HEK293T (cell line): ENCODE data around the gene KHK.
A peak's percentile ranks its signal among the peaks of the same experiment; 100 is the strongest.

ENCODE experiments used
- CTCF ChIA-PET: fragments of 350-600 bp; formaldehyde crosslinking; extraction: SDS; loops from one replicate; lab custom pipeline; 2021; ENCODE audit warnings: antibody characterized with exemption, inconsistent platforms; lab: Yijun Ruan, JAX
- POLR2A ChIA-PET: fragments of 350-600 bp; formaldehyde crosslinking; extraction: SDS; loops from one replicate; lab custom pipeline; 2020; ENCODE audit warnings: antibody characterized with exemption, inconsistent platforms; lab: Yijun Ruan, JAX
- DNase-seq: peaks from one replicate; pipeline ENCODE4 v3.0.0; 2012; ENCODE audit warnings: mixed read lengths; ENCODE audit errors: extremely low spot score
- ARNT ChIP-seq: fragments of 450-650 bp; IDR thresholded peaks from 2 replicates; pipeline ENCODE4 v1.6.1; 2017; ENCODE audit warnings: mild to moderate bottlenecking
- BHLHE40 ChIP-seq: fragments of 450-650 bp; IDR thresholded peaks from 2 replicates; pipeline ENCODE4 v1.6.1; 2016; ENCODE audit warnings: mild to moderate bottlenecking, moderate library complexity, borderline replicate concordance
- CTBP1 ChIP-seq: fragments of 450-650 bp; IDR thresholded peaks from 2 replicates; pipeline ENCODE4 v1.6.1; 2016; ENCODE audit warnings: borderline replicate concordance
- ELF4 ChIP-seq: fragments of 450-650 bp; IDR thresholded peaks from 2 replicates; pipeline ENCODE4 v1.6.1; 2017; ENCODE audit warnings: antibody characterized with exemption
- FOXA1 ChIP-seq: fragments of 450-650 bp; IDR thresholded peaks from 2 replicates; pipeline ENCODE4 v1.6.1; 2016; ENCODE audit warnings: mild to moderate bottlenecking
- FOXK2 ChIP-seq: fragments of 450-650 bp; IDR thresholded peaks from 2 replicates; pipeline ENCODE4 v1.6.1; 2016; ENCODE audit warnings: mild to moderate bottlenecking
- FOXM1 ChIP-seq: fragments of 450-650 bp; IDR thresholded peaks from 2 replicates; pipeline ENCODE4 v1.6.1; 2017; ENCODE audit warnings: mild to moderate bottlenecking, borderline replicate concordance
- HDGF ChIP-seq: fragments of 450-650 bp; IDR thresholded peaks from 2 replicates; pipeline ENCODE4 v1.6.1; 2017; ENCODE audit warnings: antibody characterized with exemption, borderline replicate concordance
- L3MBTL2 ChIP-seq: fragments of 450-650 bp; conservative IDR thresholded peaks from 2 replicates; pipeline ENCODE4 v1.6.1; 2016; ENCODE audit warnings: mild to moderate bottlenecking
- LEF1 ChIP-seq: fragments of 450-650 bp; IDR thresholded peaks from 2 replicates; pipeline ENCODE4 v1.6.1; 2017; ENCODE audit warnings: mild to moderate bottlenecking, borderline replicate concordance
- NFRKB ChIP-seq: fragments of 450-650 bp; IDR thresholded peaks from 2 replicates; pipeline ENCODE4 v1.6.1; 2016; ENCODE audit warnings: mild to moderate bottlenecking, moderate library complexity
- SP1 ChIP-seq: fragments of 450-650 bp; IDR thresholded peaks from 2 replicates; pipeline ENCODE4 v1.6.1; 2017
- SUZ12 ChIP-seq: fragments of 450-650 bp; IDR thresholded peaks from 2 replicates; pipeline ENCODE4 v1.6.1; 2016; ENCODE audit warnings: mild to moderate bottlenecking
- TARDBP ChIP-seq: fragments of 450-650 bp; IDR thresholded peaks from 2 replicates; pipeline ENCODE4 v1.6.1; 2016
- ZNF384 ChIP-seq: fragments of 450-650 bp; IDR thresholded peaks from 2 replicates; pipeline ENCODE4 v1.6.1; 2016
- TF ChIP-seq, protein P1 (sequence below): fragments of 450-650 bp; IDR thresholded peaks from 2 replicates; pipeline ENCODE4 v1.6.1; 2016

KHK gene

DNA sequence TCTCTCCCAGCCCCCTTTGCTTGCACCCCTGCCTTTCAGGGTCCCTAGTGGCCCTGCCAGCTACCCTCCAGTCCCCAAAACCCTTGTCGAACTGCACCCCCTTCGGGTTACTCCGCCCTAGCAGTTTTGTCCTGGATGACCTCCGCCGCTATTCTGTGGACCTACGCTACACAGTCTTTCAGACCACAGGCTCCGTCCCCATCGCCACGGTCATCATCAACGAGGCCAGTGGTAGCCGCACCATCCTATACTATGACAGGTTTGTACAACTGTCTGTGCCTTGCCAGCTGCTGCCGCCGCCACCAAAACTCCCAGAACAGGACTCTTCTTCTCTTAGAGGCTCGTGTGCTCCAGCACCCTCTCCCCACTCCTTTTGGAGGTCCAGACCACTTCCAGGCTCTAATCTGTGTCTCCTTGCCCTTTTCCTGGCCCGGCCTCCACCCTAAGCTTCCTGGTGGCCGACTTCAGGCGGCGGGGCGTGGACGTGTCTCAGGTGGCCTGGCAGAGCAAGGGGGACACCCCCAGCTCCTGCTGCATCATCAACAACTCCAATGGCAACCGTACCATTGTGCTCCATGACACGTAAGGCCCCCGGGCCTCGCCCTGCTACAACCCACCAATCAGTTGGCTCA is 7.9 kb downstream of the KHK start:
- TF ChIP-seq SUZ12 (no peak), TARDBP (no peak), SP1 (no peak), HDGF (no peak), L3MBTL2 (no peak)
- TF ChIP-seq, protein P1, sequence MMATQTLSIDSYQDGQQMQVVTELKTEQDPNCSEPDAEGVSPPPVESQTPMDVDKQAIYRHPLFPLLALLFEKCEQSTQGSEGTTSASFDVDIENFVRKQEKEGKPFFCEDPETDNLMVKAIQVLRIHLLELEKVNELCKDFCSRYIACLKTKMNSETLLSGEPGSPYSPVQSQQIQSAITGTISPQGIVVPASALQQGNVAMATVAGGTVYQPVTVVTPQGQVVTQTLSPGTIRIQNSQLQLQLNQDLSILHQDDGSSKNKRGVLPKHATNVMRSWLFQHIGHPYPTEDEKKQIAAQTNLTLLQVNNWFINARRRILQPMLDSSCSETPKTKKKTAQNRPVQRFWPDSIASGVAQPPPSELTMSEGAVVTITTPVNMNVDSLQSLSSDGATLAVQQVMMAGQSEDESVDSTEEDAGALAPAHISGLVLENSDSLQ, result no peak
- no peak for DNase-seq
- ChIA-PET CTCF (no interaction called here), POLR2A (interaction anchor here (0.9 kb wide), 1 partner anchor 54 kb away, joined by 3 read pairs; no protein-coding TSS in a partner anchor)

DNA sequence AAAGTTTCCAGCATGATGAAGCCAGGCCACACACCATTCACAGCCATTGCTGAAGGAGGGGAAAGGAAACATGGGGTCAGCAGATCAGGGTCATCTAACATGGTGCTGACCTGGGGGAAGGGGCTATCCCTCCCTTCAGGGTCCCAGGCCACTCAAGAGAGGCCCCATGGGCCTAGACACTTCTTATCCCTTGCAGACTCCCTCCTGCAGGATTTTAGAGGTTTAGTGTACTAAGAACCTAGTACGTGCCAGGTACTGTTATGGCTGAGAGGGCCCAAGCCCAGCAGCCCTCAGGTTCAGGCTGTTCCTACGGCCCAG is 8.8 kb downstream of the KHK start:
- TF ChIP-seq CTBP1 (no peak), SP1 (no peak), ELF4 (no peak), LEF1 (no peak), ARNT (no peak), L3MBTL2 (no peak), TARDBP (no peak), HDGF (no peak), ZNF384 (no peak), FOXK2 (no peak)
- TF ChIP-seq, protein P1, result no peak
- ChIA-PET CTCF (no interaction called here), POLR2A (no interaction called here)

DNA sequence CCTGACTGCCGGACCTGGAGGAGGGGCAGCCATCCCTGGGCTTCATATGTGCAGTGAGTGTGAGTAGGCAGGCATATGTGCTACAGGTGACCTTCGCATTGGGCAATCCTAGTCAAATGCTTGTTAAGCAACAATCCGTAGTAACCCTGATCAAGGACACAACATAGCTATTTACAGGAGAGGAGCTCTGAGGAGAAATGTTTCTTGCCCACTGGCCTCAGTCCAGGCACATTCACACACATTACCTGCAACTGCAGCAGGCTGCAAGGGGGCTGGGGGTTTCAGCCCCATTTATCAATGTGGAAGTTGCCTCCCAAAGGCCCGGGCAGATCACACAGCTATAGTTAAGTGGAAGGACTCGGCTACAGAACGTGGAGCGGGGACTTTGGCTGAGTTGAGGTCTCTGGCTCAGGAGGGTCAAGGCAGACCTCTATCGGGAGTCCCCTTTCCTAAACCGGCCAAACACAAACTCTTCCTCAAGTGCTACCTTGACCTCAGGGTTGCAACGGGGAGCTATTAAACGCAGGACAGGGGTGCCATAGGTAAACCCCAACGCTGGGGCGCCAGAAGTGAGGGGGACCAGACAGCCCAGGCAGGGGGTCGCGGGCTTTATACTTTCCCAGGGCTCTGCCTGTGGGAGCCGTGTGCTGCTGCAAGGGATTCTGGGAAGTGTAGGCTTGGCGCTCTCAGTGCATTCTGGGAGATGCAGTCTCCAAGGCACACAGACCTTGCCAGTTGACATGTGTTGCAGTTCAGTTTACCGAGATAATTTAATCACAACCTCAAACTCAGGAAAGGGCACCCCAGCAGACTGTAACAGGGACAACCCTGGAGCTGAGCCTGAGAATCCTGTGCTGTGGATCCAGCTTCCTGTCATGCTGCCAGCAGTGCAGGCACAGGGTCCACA is 9.4 kb downstream of the KHK start:
- POLR2A ChIA-PET, result interaction anchor here (1.0 to 2.0 kb wide), 2 partner anchors 9 to 28 kb away, joined by 3 to 8 read pairs; partner anchors contain the start of genes ABHD1 and KHK
- CTCF ChIA-PET, result interaction anchor here (0.6 kb wide), 1 partner anchor 15 kb away, joined by 3 read pairs; no protein-coding TSS in a partner anchor
- TF ChIP-seq LEF1 (no peak), TARDBP (no peak), L3MBTL2 (no peak), BHLHE40 (no peak), ELF4 (no peak), FOXK2 (no peak), NFRKB (no peak), ZNF384 (no peak)
- TF ChIP-seq, protein P1, result no peak
- DNase-seq, result peak; percentile 78

More for the DNA sequence above, 8.8 kb downstream of the KHK start:
- DNase-seq, result no peak

DNA sequence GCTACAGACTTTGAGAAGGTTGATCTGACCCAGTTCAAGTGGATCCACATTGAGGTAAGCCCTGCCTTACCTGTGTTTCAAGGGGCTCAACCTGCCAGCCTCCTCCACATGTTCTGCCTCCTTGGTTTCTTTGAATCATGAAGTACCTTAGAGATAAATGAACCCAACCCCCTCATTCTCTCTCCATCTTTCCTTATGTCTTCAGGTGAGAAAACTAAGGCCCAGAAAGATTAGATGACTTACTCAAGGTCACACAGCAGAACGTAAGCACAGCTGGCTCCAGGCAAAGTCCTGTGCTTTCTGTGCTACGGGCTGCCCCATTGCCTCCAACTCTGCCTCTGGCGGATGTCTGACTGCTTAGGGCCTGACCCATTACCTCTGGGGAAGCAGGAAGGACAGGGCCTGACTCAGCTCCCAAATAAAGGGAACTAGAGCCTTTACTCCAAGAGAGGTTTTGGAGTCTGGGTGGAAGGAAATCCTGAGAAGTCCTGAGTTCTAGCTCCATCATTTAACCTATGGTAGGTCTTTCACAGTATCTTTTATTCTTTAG is 10.3 kb downstream of the KHK start:
- ChIA-PET CTCF (interaction anchor here (0.6 kb wide), 2 partner anchors 11 to 16 kb away, joined by 3 to 4 read pairs; no protein-coding TSS in a partner anchor), POLR2A (interaction anchor here (1.0 to 2.0 kb wide), 2 partner anchors 10 to 27 kb away, joined by 3 to 8 read pairs; partner anchors contain the start of genes ABHD1 and KHK)
- TF ChIP-seq ARNT (no peak), SUZ12 (no peak), FOXA1 (no peak), CTBP1 (no peak), NFRKB (no peak), FOXM1 (no peak), SP1 (no peak), FOXK2 (no peak), TARDBP (no peak), BHLHE40 (no peak), ELF4 (no peak), ZNF384 (no peak), L3MBTL2 (no peak), HDGF (no peak), LEF1 (no peak)
- TF ChIP-seq, protein P1, result no peak
- no peak for DNase-seq

DNA sequence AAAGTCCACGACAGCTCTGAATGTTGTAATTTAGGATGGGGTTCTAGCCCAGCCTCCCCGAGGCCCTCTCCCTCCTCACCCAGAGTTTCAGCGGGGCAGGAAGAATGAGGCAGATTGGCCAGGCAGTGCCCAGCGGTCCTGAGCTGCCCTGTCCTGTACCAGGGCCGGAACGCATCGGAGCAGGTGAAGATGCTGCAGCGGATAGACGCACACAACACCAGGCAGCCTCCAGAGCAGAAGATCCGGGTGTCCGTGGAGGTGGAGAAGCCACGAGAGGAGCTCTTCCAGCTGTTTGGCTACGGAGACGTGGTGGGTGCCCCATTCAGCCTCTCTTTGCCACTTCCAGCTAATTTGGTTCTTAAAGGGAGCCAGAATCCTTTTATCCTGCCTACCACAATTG is 10.8 kb downstream of the KHK start:
- POLR2A ChIA-PET, result interaction anchor here (1.0 to 2.0 kb wide), 2 partner anchors 11 to 27 kb away, joined by 3 to 8 read pairs; partner anchors contain the start of genes ABHD1 and KHK
- no peak for DNase-seq
- TF ChIP-seq FOXK2 (no peak), TARDBP (no peak), LEF1 (no peak), NFRKB (no peak)
- TF ChIP-seq, protein P1, result no peak
- CTCF ChIA-PET, result interaction anchor here (1.2 kb wide), 1 partner anchor 94 kb away, joined by 4 read pairs; no protein-coding TSS in a partner anchor
